Measurements from ENCODE around the gene STIP1. TPM values are rescaled to one million over a fixed set of nuclear protein-coding genes. Genes with fewer than 3 reads are reported as not detected.

Gene STIP1
- total RNA-seq, 1 donor from 2014 or later, result 125 TPM

DNA sequence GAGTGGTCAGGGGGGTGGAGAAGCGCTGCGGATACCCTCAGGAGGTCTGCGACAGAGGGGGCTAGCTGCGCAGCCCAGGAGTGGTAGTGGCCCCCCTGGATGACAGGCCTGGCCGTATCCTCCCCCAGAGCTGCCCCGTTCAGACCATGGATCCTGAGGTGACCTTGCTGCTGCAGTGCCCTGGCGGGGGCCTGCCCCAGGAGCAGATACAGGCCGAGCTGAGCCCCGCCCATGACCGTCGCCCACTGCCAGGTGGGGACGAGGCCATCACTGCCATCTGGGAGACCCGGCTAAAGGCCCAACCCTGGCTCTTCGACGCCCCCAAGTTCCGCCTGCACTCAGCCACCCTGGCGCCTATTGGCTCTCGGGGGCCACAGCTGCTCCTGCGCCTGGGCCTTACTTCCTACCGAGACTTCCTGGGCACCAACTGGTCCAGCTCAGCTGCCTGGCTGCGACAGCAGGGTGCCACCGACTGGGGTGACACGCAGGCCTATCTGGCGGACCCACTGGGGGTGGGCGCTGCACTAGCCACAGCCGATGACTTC, 40.6 kb downstream of the STIP1 start:
- Histone ChIP-seq H3K9me3 (no peaks in the 10 kb centered on the region), H3K27me3 (ENCODE audit: low read depth) (no peaks in the 10 kb centered on the region), H3K36me3 (peaks cover 13% of the 10 kb centered on the region), H3K4me3 (peak overlapping the region; percentile 97), H3K27ac (peak overlapping the region; percentile 96), H3K4me1 (peaks cover 44% of the 10 kb centered on the region)
- peak; percentile 50 to 60 for ATAC-seq
- TF ChIP-seq, protein P1, sequence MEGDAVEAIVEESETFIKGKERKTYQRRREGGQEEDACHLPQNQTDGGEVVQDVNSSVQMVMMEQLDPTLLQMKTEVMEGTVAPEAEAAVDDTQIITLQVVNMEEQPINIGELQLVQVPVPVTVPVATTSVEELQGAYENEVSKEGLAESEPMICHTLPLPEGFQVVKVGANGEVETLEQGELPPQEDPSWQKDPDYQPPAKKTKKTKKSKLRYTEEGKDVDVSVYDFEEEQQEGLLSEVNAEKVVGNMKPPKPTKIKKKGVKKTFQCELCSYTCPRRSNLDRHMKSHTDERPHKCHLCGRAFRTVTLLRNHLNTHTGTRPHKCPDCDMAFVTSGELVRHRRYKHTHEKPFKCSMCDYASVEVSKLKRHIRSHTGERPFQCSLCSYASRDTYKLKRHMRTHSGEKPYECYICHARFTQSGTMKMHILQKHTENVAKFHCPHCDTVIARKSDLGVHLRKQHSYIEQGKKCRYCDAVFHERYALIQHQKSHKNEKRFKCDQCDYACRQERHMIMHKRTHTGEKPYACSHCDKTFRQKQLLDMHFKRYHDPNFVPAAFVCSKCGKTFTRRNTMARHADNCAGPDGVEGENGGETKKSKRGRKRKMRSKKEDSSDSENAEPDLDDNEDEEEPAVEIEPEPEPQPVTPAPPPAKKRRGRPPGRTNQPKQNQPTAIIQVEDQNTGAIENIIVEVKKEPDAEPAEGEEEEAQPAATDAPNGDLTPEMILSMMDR (IDR thresholded peaks at IDR 0.05), result no peak
- peak; percentile 80 for DNase-seq
- intact Hi-C loops (cut with DNase I), result no loop called here

DNA sequence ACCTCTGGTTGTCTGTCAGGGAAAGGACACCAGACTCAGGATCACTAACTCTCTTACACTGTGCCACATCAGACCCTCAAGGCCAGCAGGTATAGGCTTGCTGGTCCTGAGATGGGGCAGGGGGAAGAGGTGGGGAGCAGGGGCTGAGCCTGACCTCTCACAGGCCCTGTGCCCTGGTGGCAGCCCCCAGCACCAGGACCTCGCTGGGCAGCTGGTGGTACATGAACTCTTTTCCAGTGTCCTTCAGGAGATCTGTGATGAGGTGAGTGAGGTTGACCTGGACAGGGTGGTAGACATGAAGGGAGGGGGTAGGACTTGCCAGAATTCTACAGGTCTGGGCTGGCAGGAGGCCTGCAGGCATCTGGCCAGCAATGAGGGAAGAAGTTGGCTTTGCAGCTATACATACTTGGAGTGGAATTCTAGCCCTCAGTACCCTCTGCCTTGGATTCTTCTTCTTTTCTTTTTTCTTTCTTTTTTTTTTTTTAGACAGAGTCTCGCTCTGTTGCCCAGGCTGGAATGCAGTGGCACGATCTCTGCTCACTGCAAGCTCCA, 41.5 kb downstream of the STIP1 start:
- DNase-seq, result no peak
- H3K9me3 ChIP-seq, result no peaks in the 10 kb centered on the region
- TF ChIP-seq, protein P1 (IDR thresholded peaks at IDR 0.05), result no peak
- H3K4me3 ChIP-seq, result peak overlapping the region; percentile 97
- H3K4me1 ChIP-seq, result peaks cover 53% of the 10 kb centered on the region
- ATAC-seq, result no peak
- H3K27ac ChIP-seq, result peak overlapping the region; percentile 96
- no peaks in the 10 kb centered on the region for H3K27me3 ChIP-seq (ENCODE audit: low read depth)
- H3K36me3 ChIP-seq, result peaks cover 13% of the 10 kb centered on the region
- intact Hi-C loops (cut with DNase I), result no loop called here

- intact Hi-C loops (cut with DNase I), result no loop called here
- peak overlapping the region; percentile 69 for H3K4me3 ChIP-seq
- H3K9me3 ChIP-seq, result no peaks in the 10 kb centered on the region
- DNase-seq (no peak), ATAC-seq (no peak)
- TF ChIP-seq, protein P1 (IDR thresholded peaks at IDR 0.05), result no peak
- peak overlapping the region; percentile 86 for H3K27ac ChIP-seq
- H3K36me3 ChIP-seq, result no peaks in the 10 kb centered on the region
- peaks cover 70% of the 10 kb centered on the region for H3K4me1 ChIP-seq
- no peaks in the 10 kb centered on the region for H3K27me3 ChIP-seq (ENCODE audit: low read depth)
These were observed 43.2 kb downstream of the STIP1 start for GRCh38 chr11:64229090-64229743.

DNA sequence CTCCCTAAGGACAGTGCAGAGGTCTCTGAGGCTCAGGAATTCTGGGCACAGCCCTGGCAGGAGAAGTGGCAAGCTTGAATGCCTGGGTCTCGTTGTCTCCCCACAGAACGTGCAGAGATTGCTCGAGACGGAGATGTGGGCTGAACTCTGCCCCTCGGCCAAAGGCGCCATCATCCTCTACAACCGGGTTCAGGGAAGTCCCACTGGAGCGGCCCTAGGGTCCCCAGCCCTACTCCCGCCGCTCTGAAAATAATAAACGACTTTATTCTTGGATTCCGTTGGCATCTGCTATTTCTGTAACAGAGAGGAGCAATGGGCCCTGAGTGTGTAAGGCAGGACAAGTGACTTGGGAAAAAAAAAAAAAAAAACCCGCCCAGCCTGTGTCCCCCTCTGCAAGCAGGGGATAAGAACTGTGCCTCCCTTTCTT, 43.8 kb downstream of the STIP1 start:
- intact Hi-C loops (cut with DNase I), result no loop called here
- Histone ChIP-seq H3K27me3 (ENCODE audit: low read depth) (no peaks in the 10 kb centered on the region), H3K4me1 (peaks cover 68% of the 10 kb centered on the region), H3K4me3 (peak overlapping the region; percentile 69), H3K27ac (peak overlapping the region; percentile 86), H3K9me3 (no peaks in the 10 kb centered on the region), H3K36me3 (no peaks in the 10 kb centered on the region)
- ATAC-seq, result no peak
- TF ChIP-seq, protein P1 (IDR thresholded peaks at IDR 0.05), result no peak
- DNase-seq, result no peak

GRCh38 chr11:64230171-64230984, 44.4 kb downstream of the STIP1 start, which contains the start of gene DNAJC4:
DNAJC4 (plus strand) TSS chr11:64230548; CDS start chr11:64230855, 307 bp downstream.
- Histone ChIP-seq H3K4me3 (peak within 1 kb of the TSS; percentile 69), H3K27ac (peak within 1 kb of the TSS; percentile 86), H3K4me1 (peaks cover 67% of the 10 kb centered on the region), H3K36me3 (no peaks in the 10 kb centered on the region), H3K27me3 (ENCODE audit: low read depth) (no peaks in the 10 kb centered on the region), H3K9me3 (no peaks in the 10 kb centered on the region)
- TF ChIP-seq, protein P1 (IDR thresholded peaks at IDR 0.05), result no peak
- ATAC-seq (peak; percentile 74 to 79), DNase-seq (peak; percentile 95)
- intact Hi-C loops (cut with DNase I), result no loop called here
